CD4-positive, alpha-beta T cell treated with Interleukin-21 for 1 hour (primary cell): ENCODE results near the gene DPYD.

Source experiments
- DNase-seq: peaks from one replicate; pipeline ENCODE4 v3.0.0-alpha.2; 2020

The DPYD gene

GRCh38 chr1:97680894-97681293 is 239.9 kb downstream of the DPYD start:
- no peak for DNase-seq

- DNase-seq: no peak
These were observed 240.4 kb downstream of the DPYD start for GRCh38 chr1:97680470-97680869.

- DNase-seq: no peak
These were observed 243.1 kb downstream of the DPYD start for GRCh38 chr1:97677702-97678101.

- no peak for DNase-seq
These were observed 246.3 kb downstream of the DPYD start for GRCh38 chr1:97674517-97674916.

GRCh38 chr1:97668945-97669344 is 251.9 kb downstream of the DPYD start:
- DNase-seq: peak; percentile 15

GRCh38 chr1:97660431-97661105 is 260.3 kb downstream of the DPYD start:
- no peak for DNase-seq

- DNase-seq: no peak
These were observed 265.8 kb downstream of the DPYD start for GRCh38 chr1:97654876-97655585.

- no peak for DNase-seq
These were observed 269.6 kb downstream of the DPYD start for GRCh38 chr1:97651250-97651649.

- DNase-seq: no peak
These were observed 271.2 kb downstream of the DPYD start for GRCh38 chr1:97649591-97649990.

- DNase-seq: no peak
These were observed 273.1 kb downstream of the DPYD start for GRCh38 chr1:97647776-97648175.

GRCh38 chr1:97646071-97646470 is 274.8 kb downstream of the DPYD start:
- no peak for DNase-seq

GRCh38 chr1:97640677-97641076 is 280.2 kb downstream of the DPYD start:
- no peak for DNase-seq

- DNase-seq: no peak
These were observed 283.9 kb downstream of the DPYD start for GRCh38 chr1:97636941-97637340.

- no peak for DNase-seq
These were observed 286.1 kb downstream of the DPYD start for GRCh38 chr1:97634758-97635157.

GRCh38 chr1:97632776-97633175 is 288.1 kb downstream of the DPYD start:
- DNase-seq: no peak

GRCh38 chr1:97632075-97632474 is 288.8 kb downstream of the DPYD start:
- DNase-seq: no peak

GRCh38 chr1:97630948-97631347 is 289.9 kb downstream of the DPYD start:
- DNase-seq: peak; percentile 2

- no peak for DNase-seq
These were observed 290.6 kb downstream of the DPYD start for GRCh38 chr1:97630281-97630680.

GRCh38 chr1:97623220-97623619 is 297.6 kb downstream of the DPYD start:
- no peak for DNase-seq

- no peak for DNase-seq
These were observed 298.9 kb downstream of the DPYD start for GRCh38 chr1:97621955-97622354.

GRCh38 chr1:97619706-97620105 is 301.1 kb downstream of the DPYD start:
- no peak for DNase-seq

- DNase-seq: no peak
These were observed 310.1 kb downstream of the DPYD start for GRCh38 chr1:97610748-97611147.

- no peak for DNase-seq
These were observed 310.7 kb downstream of the DPYD start for GRCh38 chr1:97610102-97610501.

- no peak for DNase-seq
These were observed 312.6 kb downstream of the DPYD start for GRCh38 chr1:97608272-97608671.

- DNase-seq: no peak
These were observed 317.1 kb downstream of the DPYD start for GRCh38 chr1:97603776-97604175.
